ENCODE data around the gene DTNA.
A peak's percentile ranks its signal among the peaks of the same experiment; 100 is the strongest.
"Not testable (repeated sequence)": the region's sequence is repeated elsewhere in the genome, so short reads cannot be mapped to it uniquely, and the experiment has no call there.

DTNA gene

GRCh38 chr18:34890486-34891085 lies 180.5 kb downstream of the DTNA start:
- no peak for DNase-seq (ENCODE audit: low spot score)
- no peak for FAIRE-seq

DNA sequence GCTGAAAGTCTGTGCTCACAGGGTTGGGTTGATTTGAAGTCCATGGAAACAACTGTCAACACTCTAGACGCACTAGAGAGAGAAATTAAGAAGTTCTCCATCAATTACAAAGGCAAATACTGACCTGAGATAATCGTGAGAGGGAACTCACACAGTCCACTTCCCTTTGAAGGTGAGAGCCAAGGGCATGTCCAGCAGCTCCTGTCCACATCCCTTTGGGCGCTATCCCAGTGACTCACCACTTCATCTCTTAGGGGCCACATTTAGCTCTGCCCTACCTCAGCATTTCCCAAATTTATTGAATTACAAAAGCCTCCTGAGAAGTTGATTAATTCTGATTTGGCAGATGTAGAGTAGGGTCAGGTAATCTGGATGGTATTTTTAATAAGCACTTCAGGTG lies 182.3 kb downstream of the DTNA start:
- FAIRE-seq (no peak), DNase-seq (ENCODE audit: low spot score) (no peak)

DNA sequence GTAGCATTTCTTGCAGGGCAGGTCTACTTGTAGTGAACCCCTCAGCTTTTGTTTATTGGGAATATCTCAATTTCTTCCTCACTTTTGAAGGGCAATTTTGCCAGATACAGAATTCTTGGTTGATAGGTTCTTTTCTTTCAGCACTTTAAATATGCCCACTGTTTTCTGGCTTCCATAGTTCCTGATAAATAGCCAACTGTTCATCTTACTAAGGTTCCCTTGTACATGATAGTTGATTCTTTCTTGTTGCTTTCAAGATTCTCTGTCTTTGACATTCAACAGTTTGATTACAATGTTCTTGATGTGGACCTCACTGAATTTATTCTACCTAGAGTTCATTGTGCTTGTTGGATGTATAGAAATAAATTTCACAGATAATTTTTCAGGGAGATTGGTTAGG lies 183.1 kb downstream of the DTNA start:
- FAIRE-seq (no peak), DNase-seq (ENCODE audit: low spot score) (no peak)

GRCh38 chr18:34901299-34901698 lies 191.2 kb downstream of the DTNA start:
- no peak for DNase-seq (ENCODE audit: low spot score)

GRCh38 chr18:34904994-34905393 lies 194.9 kb downstream of the DTNA start:
- FAIRE-seq (no peak), DNase-seq (ENCODE audit: low spot score) (no peak)

More at GRCh38 chr18:34901299-34901698, 191.2 kb downstream of the DTNA start:
- FAIRE-seq, result no peak

- not testable (repeated sequence) for FAIRE-seq; DNase-seq (ENCODE audit: low spot score)
Observed at GRCh38 chr18:34906985-34907384, 196.9 kb downstream of the DTNA start.

DNA sequence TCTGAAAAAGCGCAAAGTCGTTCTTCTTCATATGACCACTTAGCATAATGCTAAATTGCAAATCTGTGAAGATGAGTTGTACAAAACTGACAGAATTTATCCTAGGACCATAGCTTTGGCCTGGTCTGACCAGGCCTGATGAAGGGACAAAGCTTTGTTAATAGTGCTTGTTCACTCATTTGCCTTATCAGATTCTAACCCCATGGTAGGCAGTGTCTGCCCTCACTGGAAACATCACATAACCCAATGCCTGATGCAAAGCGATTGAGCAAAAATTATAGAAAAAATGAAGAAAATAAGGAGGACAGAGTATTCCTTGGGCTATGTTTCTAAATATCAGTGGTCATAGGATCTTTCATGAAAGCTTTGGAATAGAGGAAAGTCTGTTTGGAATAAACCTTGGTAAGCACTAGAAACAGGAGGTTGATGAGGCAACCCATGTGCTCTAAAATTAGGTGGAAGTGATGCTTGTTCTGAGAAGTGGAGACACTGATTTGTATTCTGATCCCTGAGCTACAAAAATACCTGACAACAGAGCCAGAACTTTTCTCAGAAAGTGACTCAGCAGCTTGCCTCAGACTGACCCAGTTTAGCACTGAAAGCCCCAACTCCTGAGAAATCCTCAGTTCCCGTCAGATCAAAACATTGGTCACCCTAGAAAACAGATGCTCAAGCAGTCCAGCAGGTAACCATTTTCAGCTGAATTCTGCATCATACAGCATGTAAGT lies 199.7 kb downstream of the DTNA start:
- FAIRE-seq, result no peak
- DNase-seq (ENCODE audit: low spot score), result no peak

GRCh38 chr18:34911081-34911480 lies 201.0 kb downstream of the DTNA start:
- DNase-seq (ENCODE audit: low spot score) (no peak), FAIRE-seq (no peak)

GRCh38 chr18:34911661-34912384 lies 201.7 kb downstream of the DTNA start:
- DNase-seq (ENCODE audit: low spot score) (peak; percentile 20), FAIRE-seq (no peak)

GRCh38 chr18:34913837-34914661 lies 204.0 kb downstream of the DTNA start:
- peak; percentile 5 for DNase-seq (ENCODE audit: low spot score)
- FAIRE-seq, result no peak

DNA sequence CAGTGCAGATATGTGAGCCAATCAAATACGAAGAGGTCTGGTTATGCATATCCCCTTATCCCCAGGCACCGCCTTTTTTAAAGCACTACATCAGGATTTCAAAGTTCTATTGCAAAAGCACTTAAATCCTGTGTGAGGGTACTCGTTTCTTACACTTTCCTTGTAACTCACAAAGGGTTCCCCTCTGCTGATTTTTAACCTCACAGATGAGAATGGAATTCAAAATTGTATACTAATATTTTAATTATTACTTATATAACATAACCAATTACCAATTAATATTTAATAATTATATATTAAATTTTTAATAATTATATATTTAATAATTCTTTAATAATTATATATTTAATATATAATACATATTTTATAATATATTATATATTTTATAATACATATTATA lies 204.9 kb downstream of the DTNA start:
- DNase-seq (ENCODE audit: low spot score), result no peak
- no peak for FAIRE-seq

DNA sequence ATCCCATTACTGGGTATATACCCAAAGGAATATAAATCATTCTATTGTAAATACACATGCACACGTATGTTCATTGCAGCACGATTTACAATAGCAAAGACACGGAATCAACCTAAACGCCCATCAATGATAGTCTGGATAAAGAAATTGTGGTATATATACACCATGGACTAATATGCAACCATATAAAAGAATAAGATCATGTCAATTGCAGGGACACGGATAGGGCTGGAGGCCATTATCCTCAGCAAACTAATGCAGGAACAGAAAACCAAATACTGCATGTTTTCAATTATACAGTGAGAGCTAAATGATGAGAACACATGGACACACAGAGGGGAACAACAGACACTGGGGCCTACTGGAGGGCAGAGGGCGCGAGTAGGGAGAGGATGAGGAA lies 206.4 kb downstream of the DTNA start:
- DNase-seq (ENCODE audit: low spot score); FAIRE-seq: not testable (repeated sequence)

DNA sequence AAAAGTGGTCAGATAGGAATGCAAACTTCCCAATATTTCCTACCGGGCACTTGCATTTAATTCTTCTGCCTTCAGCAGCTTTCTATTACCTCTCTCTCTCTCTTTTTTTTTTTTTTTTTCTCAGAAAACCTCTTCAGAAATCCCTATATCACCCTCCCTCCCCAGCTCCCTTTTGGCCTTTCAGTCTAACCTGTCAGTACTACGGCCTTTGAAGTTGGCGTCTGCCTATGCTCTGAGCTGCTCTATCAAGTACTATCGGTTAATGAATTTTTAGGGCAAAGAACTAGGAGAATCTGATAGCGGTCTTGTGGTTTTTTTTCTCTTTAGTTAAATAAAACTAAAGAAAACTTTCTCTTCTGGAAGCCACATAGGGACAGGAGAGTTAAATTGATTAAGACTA lies 208.8 kb downstream of the DTNA start:
- no peak for FAIRE-seq
- DNase-seq (ENCODE audit: low spot score), result no peak

GRCh38 chr18:34921226-34921625 lies 211.1 kb downstream of the DTNA start:
- FAIRE-seq, result no peak

DNA sequence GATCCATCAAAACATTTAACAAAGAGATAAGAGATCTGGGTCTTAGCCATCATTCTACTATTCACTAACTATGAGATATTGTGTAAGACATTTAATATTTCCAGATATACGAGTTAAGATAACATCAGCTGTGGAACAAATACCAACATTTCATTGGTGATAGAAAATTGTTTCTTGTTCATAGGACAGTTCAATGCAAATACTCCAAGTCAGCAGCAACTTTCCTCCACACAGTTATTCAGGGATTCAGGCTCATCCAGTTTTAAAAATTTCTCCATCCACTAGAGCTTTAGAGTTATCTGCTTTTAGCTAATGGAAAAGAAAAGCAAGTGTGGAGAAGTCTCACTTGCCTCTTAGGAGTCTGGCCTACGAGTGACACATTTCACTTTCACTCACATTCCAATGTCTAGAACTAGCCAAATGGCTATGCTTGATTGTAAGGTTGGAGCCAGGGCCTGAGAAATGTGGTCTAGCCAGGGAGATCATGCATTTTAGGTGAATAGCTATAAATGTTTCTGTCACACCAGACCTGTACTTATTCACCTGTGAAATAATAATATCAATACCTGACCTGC lies 211.8 kb downstream of the DTNA start:
- FAIRE-seq, result no peak

More at GRCh38 chr18:34921226-34921625, 211.1 kb downstream of the DTNA start:
- no peak for DNase-seq (ENCODE audit: low spot score)

GRCh38 chr18:34922594-34922993 lies 212.5 kb downstream of the DTNA start:
- not testable (repeated sequence) for FAIRE-seq; DNase-seq (ENCODE audit: low spot score)

More for the DNA sequence above, 211.8 kb downstream of the DTNA start:
- no peak for DNase-seq (ENCODE audit: low spot score)

- DNase-seq (ENCODE audit: low spot score) (no peak), FAIRE-seq (no peak)
Observed at GRCh38 chr18:34923911-34924310, 213.8 kb downstream of the DTNA start.

DNA sequence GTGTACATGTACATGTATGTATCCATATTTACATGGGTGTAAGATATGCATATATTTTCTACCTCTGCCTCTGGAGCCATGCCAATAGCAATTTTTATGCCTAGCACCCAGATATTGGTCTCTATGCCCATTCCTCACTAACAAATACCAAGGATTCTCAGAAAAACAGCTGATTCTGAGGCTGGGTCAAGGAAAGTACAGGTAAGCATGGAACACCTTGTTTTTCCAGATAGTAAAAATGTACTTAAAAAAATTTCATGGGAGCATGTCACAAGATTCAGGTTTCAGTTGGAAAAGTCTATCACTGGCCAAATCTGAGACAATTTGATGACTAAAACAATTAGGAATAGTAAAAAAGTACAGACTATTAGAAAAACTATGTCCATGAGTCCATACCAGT lies 216.6 kb downstream of the DTNA start:
- no peak for FAIRE-seq
- DNase-seq (ENCODE audit: low spot score), result no peak

- no peak for FAIRE-seq
- DNase-seq (ENCODE audit: low spot score), result no peak
Observed at GRCh38 chr18:34928088-34928753, 218.1 kb downstream of the DTNA start.

DNA sequence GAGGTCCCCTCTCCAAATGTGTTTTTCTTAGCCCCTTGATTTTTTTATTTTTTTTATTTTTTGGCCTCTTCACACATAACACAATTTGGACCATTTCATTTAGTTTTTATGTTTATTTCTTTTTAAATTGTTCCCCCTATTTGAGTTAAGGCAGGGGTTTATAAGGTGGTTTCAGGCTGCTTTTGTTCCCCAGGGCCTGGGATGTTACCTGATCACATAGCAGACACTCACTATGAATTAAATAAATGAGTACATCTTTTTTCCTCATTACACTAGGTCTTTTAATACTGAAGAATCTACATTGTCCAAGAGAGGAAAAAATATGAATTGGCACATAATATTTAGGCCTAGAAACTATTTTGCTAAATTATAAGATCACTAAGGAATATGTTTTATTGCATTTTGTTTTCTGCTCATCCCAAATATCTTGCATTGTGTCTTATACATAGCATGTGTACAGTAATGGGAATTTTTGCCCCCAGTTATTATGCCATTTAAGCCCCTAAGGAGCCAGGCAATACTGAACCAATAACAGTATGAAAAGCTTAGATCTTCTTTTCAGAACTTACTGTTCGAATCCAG lies 218.7 kb downstream of the DTNA start:
- DNase-seq (ENCODE audit: low spot score) (no peak), FAIRE-seq (no peak)
